Left lung (tissue), 14 donors: ENCODE data around the gene SPI1. TPM values are rescaled to one million over a fixed set of nuclear protein-coding genes. Genes with fewer than 3 reads are reported as not detected.

Experiments used
- ATAC-seq: fragments of 200-7000 bp; cut with Tn5 transposase; one replicate; pipeline ENCODE4 v1.9.1; 2020; ENCODE audit warnings: moderate library complexity
- DNase-seq, 4 donors: peaks; one replicate each; pipeline ENCODE4 v3.0.0-alpha.2; 2013 to 2020
- H3K27ac ChIP-seq, 2 donors: fragments of 200-600 bp; sonication (generic) in 1 of 2; one replicate each; pipeline versions ENCODE4 v1.5.0 to v1.8.0; 2020 to 2021
- H3K27me3 ChIP-seq, 2 donors: fragments of 200-600 bp; sonication (generic) in 1 of 2; one replicate each; pipeline versions ENCODE4 v1.5.0 to v1.8.0; 2020 to 2021
- H3K36me3 ChIP-seq, 2 donors: fragments of 200-600 bp; sonication (generic) in 1 of 2; one replicate each; pipeline versions ENCODE4 v1.5.0 to v1.8.0; 2020 to 2021
- H3K4me1 ChIP-seq, 2 donors: fragments of 200-600 bp; one replicate each; pipeline ENCODE4 v1.8.0; 2021
- H3K4me3 ChIP-seq, 2 donors: fragments of 200-600 bp; sonication (generic) in 1 of 2; one replicate each; pipeline versions ENCODE4 v1.5.0 to v1.8.0; 2020 to 2021; ENCODE audit warnings: mild to moderate bottlenecking in 1 of 2
- H3K9me3 ChIP-seq, 2 donors: fragments of 200-600 bp; sonication (generic) in 1 of 2; one replicate each; pipeline versions ENCODE4 v1.5.0 to v1.8.0; 2020 to 2021
- CTCF ChIP-seq, 2 donors: fragments of 200-600 bp; sonication (generic) in 1 of 2; IDR thresholded peaks; one replicate each; pipeline versions ENCODE4 v1.5.0 to v1.8.0; 2021; ENCODE audit warnings: antibody characterized with exemption in 2 of 2
- intact Hi-C, 2 donors: fragments of 100-400 bp; cut with DNase I; formaldehyde crosslinking; loops; one replicate each; pipeline versions ENCODE4 v1.11.2 to v1.14.2; 2022
- long read RNA-seq, 12 donors: library from polyadenylated mRNA in 2 of 12; unstranded in 2 of 12; transcript quantifications; one replicate each; pipeline ENCODE4 v2.0.0 and lab custom pipeline, GENCODE V29; 2019 to 2026
- polyA plus RNA-seq, 6 donors: library from polyadenylated mRNA; unstranded; fragments of 120-200 nt; gene quantifications; one replicate each; pipeline ENCODE4 v1.2.1, GENCODE V29; 2013; ENCODE audit not compliant: insufficient read length in 6 of 6
- total RNA-seq, 2 donors: library from RNA; stranded (reverse); fragmentation: NEBNext Ultra II Directional; extraction: Animal tissue kit (Norgen Biotek cat#: 25700); gene quantifications; one replicate each; pipeline ENCODE4 v1.2.1, GENCODE V29; 2021
- donor health status: DM: no; HTN: yes; CAD: no.
- donor health status: DM: no; HTN: no; CAD: no.

Gene SPI1
- total RNA-seq (100 to 1,000 TPM in 1 of 2 donors, 10 to 100 TPM in 1; 75.6 to 194 TPM), polyA plus RNA-seq (1 to 10 TPM; 4.9 to 6.8 (median 5.8) TPM)
- long read RNA-seq, donor 1, partial matches to known transcripts, result 0 of 3 reads
- long read RNA-seq, donor 1, other reads (novel, unspliced or antisense), result 0 of 3 reads
- long read RNA-seq, donor 2, partial matches to known transcripts, result 0 of 2 reads
- long read RNA-seq, donor 2, other reads (novel, unspliced or antisense), result 0 of 2 reads
- long read RNA-seq, donor 3, partial matches to known transcripts, result 0 of 3 reads
- long read RNA-seq, donor 3, other reads (novel, unspliced or antisense), result 0 of 3 reads
- long read RNA-seq, donor 4, partial matches to known transcripts, result 0 of 2 reads
- long read RNA-seq, donor 4, other reads (novel, unspliced or antisense), result 0 of 2 reads
- long read RNA-seq, donor 5, partial matches to known transcripts, result 0 of 6 reads
- long read RNA-seq, donor 5, other reads (novel, unspliced or antisense), result 0 of 6 reads
- long read RNA-seq, donor 6, partial matches to known transcripts, result 0 of 1 reads
- long read RNA-seq, donor 6, other reads (novel, unspliced or antisense), result 0 of 1 reads
- long read RNA-seq, donor 7, result 0 reads
- long read RNA-seq, donor 8, result 0 reads
- long read RNA-seq, donor 9, result 0 reads
- long read RNA-seq, donor 10, partial matches to known transcripts, result 0 of 4 reads
- long read RNA-seq, donor 10, other reads (novel, unspliced or antisense), result 1 of 4 reads
- long read RNA-seq, donor 11, transcript SPI1-202 (5 exons, 1,403 nt), result major isoform, 5 of 5 reads
- long read RNA-seq, donor 11, partial matches to known transcripts, result 0 of 5 reads
- long read RNA-seq, donor 11, other reads (novel, unspliced or antisense), result 0 of 5 reads
- long read RNA-seq, donor 12, partial matches to known transcripts, result 0 of 2 reads
- long read RNA-seq, donor 12, other reads (novel, unspliced or antisense), result 0 of 2 reads

- TF ChIP-seq CTCF (IDR thresholded peaks at IDR 0.05), result no peak
- intact Hi-C loops, result loop anchor here in 1 of 2 donors (10.0 kb wide), 1 partner anchor 77 kb away; no protein-coding TSS in a partner anchor
- Histone ChIP-seq H3K9me3 (no peaks in the 10 kb centered on the region), H3K36me3 (peaks cover 0 to 35% of the 10 kb centered on the region in 2 donors), H3K27me3 (no peaks in the 10 kb centered on the region), H3K4me1 (peaks cover 0 to 39% of the 10 kb centered on the region in 2 donors), H3K4me3 (peak within 1 kb of the TSS; percentile 16 to 67), H3K27ac (peak within 1 kb of the TSS; percentile 65 to 93)
- peak in 2 of 4 donors; percentile 90 to 91 for DNase-seq
- ATAC-seq, result peak; percentile 54
Observed at GRCh38 chr11:47378010-47378835, at the start of gene SPI1. SPI1 (minus strand) TSS chr11:47378547; CDS start chr11:47378353, 194 bp downstream.

- Histone ChIP-seq H3K4me3 (peak within 1 kb of the TSS; percentile 92 to 99), H3K4me1 (peaks cover 8 to 16% of the 10 kb centered on the region in 2 donors), H3K27me3 (no peaks in the 10 kb centered on the region), H3K36me3 (peaks cover 0 to 36% of the 10 kb centered on the region in 2 donors), H3K27ac (peak within 1 kb of the TSS; percentile 89 to 92), H3K9me3 (no peaks in the 10 kb centered on the region)
- DNase-seq (peak; percentile 97 to 99 (median 98)), ATAC-seq (peak; percentile 99)
- no peak for TF ChIP-seq CTCF (IDR thresholded peaks at IDR 0.05)
- intact Hi-C loops, result no loop called here
Observed at GRCh38 chr11:47426062-47426956, 48.0 kb upstream of the SPI1 start, which contains the start of gene PSMC3. PSMC3 (minus strand) TSS chr11:47426439; CDS start chr11:47426279, 160 bp downstream.

- no peaks in the 10 kb centered on the region for H3K27me3 ChIP-seq
- H3K4me1 ChIP-seq, result peaks cover 8 to 16% of the 10 kb centered on the region in 2 donors
- peaks cover 0 to 43% of the 10 kb centered on the region in 2 donors for H3K36me3 ChIP-seq
- no peak for ATAC-seq
- H3K4me3 ChIP-seq, result peak overlapping the region; percentile 92 to 99
- no peak for DNase-seq
- no peak for TF ChIP-seq CTCF (IDR thresholded peaks at IDR 0.05)
- no peaks in the 10 kb centered on the region for H3K9me3 ChIP-seq
- intact Hi-C loops, result no loop called here
- peak overlapping the region; percentile 89 to 92 for H3K27ac ChIP-seq
Observed at GRCh38 chr11:47425611-47426010, 47.3 kb upstream of the SPI1 start.
